RWPE1 (cell line): Measurements from ENCODE around the gene KANK3.

Source experiments
- CTCF ChIA-PET: fragments of 350-600 bp; sonication (Branson Sonifier 250); formaldehyde crosslinking; extraction: SDS; loops from one replicate; lab custom pipeline; 2021; lab: Yijun Ruan, JAX
- POLR2A ChIA-PET: fragments of 400-600 bp; formaldehyde crosslinking; extraction: SDS; loops from one replicate; lab custom pipeline; 2020; ENCODE audit warnings: antibody characterized with exemption; ENCODE audit not compliant: low non-redundant PET; lab: Yijun Ruan, JAX
- DNase-seq: peaks from one replicate; pipeline ENCODE4 v3.0.0; 2012; ENCODE audit warnings: low spot score
- H3K27ac ChIP-seq: fragments of 450-650 bp; 2 replicates; pipeline ENCODE4 v1.5.1; 2017
- CTCF ChIP-seq: fragments of 450-650 bp; conservative IDR thresholded peaks from 2 replicates; pipeline ENCODE4 v1.5.1; 2017; ENCODE audit warnings: low read depth, mild to moderate bottlenecking

The KANK3 gene

DNA sequence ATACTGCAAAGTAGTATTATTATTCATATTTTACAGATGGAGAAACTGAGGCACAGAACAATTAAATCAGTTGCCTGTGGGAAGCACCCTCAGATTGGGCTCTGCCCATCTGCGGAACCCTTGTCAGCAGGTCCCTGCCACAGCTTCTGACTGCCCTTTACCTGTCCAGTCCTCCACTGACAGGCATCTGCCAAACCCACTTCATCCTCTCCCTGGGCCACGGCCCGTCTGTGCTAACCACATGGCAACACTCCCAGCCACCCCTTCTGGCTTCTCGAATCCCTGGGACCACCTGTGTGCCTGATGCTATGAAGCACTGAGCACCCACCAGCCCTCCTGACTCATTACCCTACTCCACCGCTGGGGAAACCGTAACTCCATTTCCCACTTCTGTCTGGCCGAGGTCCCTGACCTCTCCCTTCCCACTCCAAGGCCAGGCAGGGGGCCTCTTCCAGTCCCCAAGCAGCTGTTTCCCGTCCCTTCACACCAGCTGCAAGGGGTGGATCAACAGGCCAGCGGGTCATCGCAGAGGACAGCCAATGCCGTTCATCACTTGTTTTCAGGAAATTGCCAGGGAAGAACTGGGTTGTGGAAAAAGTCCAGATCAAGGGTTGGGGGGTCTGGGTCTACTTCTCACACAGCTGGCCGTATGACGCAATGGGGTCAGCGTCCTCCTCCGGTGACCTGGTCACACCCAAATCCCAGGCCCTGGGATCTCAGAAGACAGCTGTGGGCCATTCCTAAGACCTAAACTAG, 2.5 kb downstream of the KANK3 start:
- ChIA-PET CTCF (interaction anchor here (0.6 to 1.6 kb wide), 3 partner anchors 14 to 95 kb away, joined by 3 to 8 read pairs (median 6); no protein-coding TSS in a partner anchor), POLR2A (no interaction called here)
- no peak for DNase-seq
- no peak for TF ChIP-seq CTCF
- H3K27ac ChIP-seq: no peak overlapping the region

GRCh38 chr19:8338835-8339234, 4.2 kb downstream of the KANK3 start:
- no peak for DNase-seq
- CTCF ChIA-PET: interaction anchor here (0.6 kb wide), 1 partner anchor 1116 kb away, joined by 3 read pairs; no protein-coding TSS in a partner anchor
- no peak overlapping the region for H3K27ac ChIP-seq
- POLR2A ChIA-PET: no interaction called here
- TF ChIP-seq CTCF: no peak

GRCh38 chr19:8337728-8338127, 5.3 kb downstream of the KANK3 start:
- ChIA-PET CTCF (interaction anchor here (1.4 kb wide), 1 partner anchor 17 kb away, joined by 4 read pairs; no protein-coding TSS in a partner anchor), POLR2A (no interaction called here)
- no peak for TF ChIP-seq CTCF
- H3K27ac ChIP-seq: no peak overlapping the region
- no peak for DNase-seq

DNA sequence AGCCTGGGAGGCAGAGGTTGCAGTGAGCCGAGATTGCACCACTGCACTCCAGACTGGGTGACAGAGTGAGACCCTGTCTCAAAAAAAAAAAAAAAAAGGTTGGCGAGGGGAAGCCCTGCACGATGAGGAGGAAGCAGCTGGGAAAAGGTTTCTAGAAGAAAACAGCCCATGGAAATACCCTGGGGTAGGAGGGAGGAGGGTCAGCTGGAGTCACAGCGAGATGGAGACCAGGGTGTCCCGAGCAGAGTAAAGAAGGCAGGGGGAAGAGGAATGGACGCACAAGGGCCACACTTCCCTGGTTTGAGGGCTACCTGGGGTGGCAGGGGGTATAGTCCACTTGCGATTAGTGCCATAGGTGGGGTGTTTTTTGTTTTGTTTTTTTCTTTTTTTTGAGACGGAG, 6.4 kb downstream of the KANK3 start:
- CTCF ChIA-PET: interaction anchor here (1.4 kb wide), 1 partner anchor 18 kb away, joined by 4 read pairs; no protein-coding TSS in a partner anchor
- POLR2A ChIA-PET: interaction anchor here (0.6 kb wide), 1 partner anchor 27 kb away, joined by 5 read pairs; no protein-coding TSS in a partner anchor
- no peak for DNase-seq
- H3K27ac ChIP-seq: no peak overlapping the region
- TF ChIP-seq CTCF: no peak

DNA sequence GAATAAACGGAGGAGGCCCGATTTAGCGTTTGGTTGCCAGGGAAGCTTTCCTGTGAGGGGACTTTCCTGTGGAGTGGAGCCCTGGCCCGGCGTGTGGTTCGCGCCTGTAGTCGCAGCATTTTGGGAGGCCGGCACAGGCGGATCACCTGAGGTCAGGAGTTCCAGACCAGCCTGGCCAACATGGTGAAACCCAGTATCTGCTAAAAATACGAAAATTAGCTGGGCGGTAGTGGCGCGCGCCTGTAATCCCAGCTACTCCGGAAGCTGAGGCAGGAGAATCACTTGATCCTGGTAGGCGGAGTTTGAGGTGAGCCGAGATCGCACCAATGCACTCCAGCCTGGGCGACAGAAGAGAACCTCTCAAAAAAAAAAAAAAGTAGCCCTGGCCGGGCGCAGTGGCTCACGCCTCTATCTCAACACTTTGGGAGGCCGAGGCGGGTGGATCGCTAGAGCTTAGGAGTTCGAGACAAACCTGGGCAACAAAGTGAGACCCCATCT, 6.9 kb downstream of the KANK3 start:
- H3K27ac ChIP-seq: peak overlapping the region; percentile 61
- CTCF ChIA-PET: interaction anchor here (0.6 to 0.7 kb wide), 2 partner anchors 12 to 168 kb away, joined by 4 read pairs; no protein-coding TSS in a partner anchor
- no peak for TF ChIP-seq CTCF
- POLR2A ChIA-PET: interaction anchor here (0.6 kb wide), 2 partner anchors 15 to 27 kb away, joined by 4 to 5 read pairs; partner anchors contain the start of genes NDUFA7 and RPS28
- no peak for DNase-seq

- POLR2A ChIA-PET: interaction anchor here (0.6 kb wide), 1 partner anchor 14 kb away, joined by 4 read pairs; the partner anchor contains the start of genes NDUFA7 and RPS28
- peak overlapping the region; percentile 61 for H3K27ac ChIP-seq
- peak; percentile 47 for TF ChIP-seq CTCF
- CTCF ChIA-PET: interaction anchor here (0.6 to 1.2 kb wide), 3 partner anchors 12 to 246 kb away, joined by 3 to 4 read pairs (median 4); no protein-coding TSS in a partner anchor
- no peak for DNase-seq
Measured at GRCh38 chr19:8335343-8336071, 7.6 kb downstream of the KANK3 start.
